Neural cell (in vitro differentiated cells): ENCODE measurements around the gene MIGA2. TPM values are rescaled to one million over a fixed set of nuclear protein-coding genes. Genes with fewer than 3 reads are reported as not detected.

Source experiments
- H2AFZ ChIP-seq: fragments of 200-600, 300-800 bp; sonication (generic), shearing (Covaris generic); 2 replicates; pipeline ENCODE4 v1.6.0; 2014; ENCODE audit warnings: low read depth, mild to moderate bottlenecking, antibody characterized with exemption, low read length, moderate library complexity
- H3F3A ChIP-seq: fragments of 200-600 bp; shearing (Covaris generic); 2 replicates; pipeline ENCODE4 v1.6.1; 2016; ENCODE audit warnings: mild to moderate bottlenecking, moderate library complexity, mixed read lengths, antibody characterized with exemption, low read length; ENCODE audit not compliant: insufficient read depth, poor library complexity, severe bottlenecking
- H3K27ac ChIP-seq: fragments of 200-600, 300-800 bp; sonication (generic), shearing (Covaris generic); 2 replicates; pipeline ENCODE4 v1.5.1; 2014; ENCODE audit warnings: mild to moderate bottlenecking, low read length, moderate library complexity
- H3K27me3 ChIP-seq: fragments of 300-800, 200-600 bp; sonication (generic), shearing (Covaris generic); 2 replicates; pipeline ENCODE4 v1.6.0; 2014; ENCODE audit warnings: mild to moderate bottlenecking, low read depth, low read length, moderate library complexity; ENCODE audit not compliant: insufficient read depth
- H3K36me3 ChIP-seq: fragments of 300-800, 200-600 bp; sonication (generic), shearing (Covaris generic); 2 replicates; pipeline ENCODE4 v1.5.1; 2014; ENCODE audit warnings: mild to moderate bottlenecking, antibody characterized with exemption, low read length, moderate library complexity; ENCODE audit not compliant: insufficient read depth
- H3K4me2 ChIP-seq: fragments of 300-800, 200-600 bp; sonication (generic), shearing (Covaris generic); 2 replicates; pipeline ENCODE4 v1.6.0; 2014; ENCODE audit warnings: mild to moderate bottlenecking, low read length
- H3K4me3 ChIP-seq: fragments of 300-800, 200-600 bp; sonication (generic), shearing (Covaris generic); 2 replicates; pipeline ENCODE4 v1.5.1; 2014; ENCODE audit warnings: mild to moderate bottlenecking, low read length, moderate library complexity
- H3K79me2 ChIP-seq: fragments of 200-600 bp; shearing (Covaris generic); replicated peaks from 2 replicates; pipeline ENCODE4 v1.6.0; 2014; ENCODE audit warnings: mild to moderate bottlenecking, low read length, moderate library complexity; ENCODE audit not compliant: insufficient read depth
- H3K9ac ChIP-seq: fragments of 300-800, 200-600 bp; sonication (generic), shearing (Covaris generic); 2 replicates; pipeline ENCODE4 v1.6.1; 2016; ENCODE audit warnings: mild to moderate bottlenecking, low read length, mixed read lengths
- H3K9me2 ChIP-seq: fragments of 200-600 bp; shearing (Covaris generic); 2 replicates; pipeline ENCODE4 v1.6.1; 2016; ENCODE audit warnings: mild to moderate bottlenecking, low read length, mixed read lengths; ENCODE audit not compliant: insufficient read depth
- H3K9me3 ChIP-seq: fragments of 200-600, 300-800 bp; sonication (generic), shearing (Covaris generic); 2 replicates; pipeline ENCODE4 v1.6.1; 2016; ENCODE audit warnings: mild to moderate bottlenecking, mixed run types, low read length, moderate library complexity, mixed read lengths
- H4K20me1 ChIP-seq: fragments of 200-600 bp; shearing (Covaris generic); 2 replicates; pipeline ENCODE4 v1.6.1; 2016; ENCODE audit warnings: mild to moderate bottlenecking, mixed run types; ENCODE audit not compliant: insufficient read depth
- CTCF ChIP-seq: fragments of 450-650 bp; IDR thresholded peaks from 2 replicates; pipeline ENCODE4 v1.5.1; 2014; ENCODE audit warnings: antibody characterized with exemption, mild to moderate bottlenecking, moderate library complexity; ENCODE audit not compliant: poor library complexity, severe bottlenecking
- EP300 ChIP-seq: fragments of 450-650 bp; conservative IDR thresholded peaks from 2 replicates; pipeline ENCODE4 v1.6.1; 2014; ENCODE audit warnings: antibody characterized with exemption, mild to moderate bottlenecking, moderate library complexity; ENCODE audit not compliant: poor library complexity, severe bottlenecking
- EZH2 ChIP-seq: fragments of 200-600, 300-800 bp; shearing (Covaris generic), sonication (generic); IDR thresholded peaks from 2 replicates; pipeline ENCODE4 v1.6.1; 2014; ENCODE audit warnings: antibody characterized with exemption, low read length, borderline replicate concordance, mild to moderate bottlenecking; ENCODE audit not compliant: insufficient read depth, poor library complexity, severe bottlenecking
- MXI1 ChIP-seq: fragments of 450-650 bp; conservative IDR thresholded peaks from 2 replicates; pipeline ENCODE4 v1.6.1; 2014; ENCODE audit warnings: antibody characterized with exemption, mild to moderate bottlenecking; ENCODE audit not compliant: poor library complexity, severe bottlenecking
- POLR2AphosphoS5 ChIP-seq: IDR thresholded peaks from 2 replicates; pipeline ENCODE4 v1.6.1; 2012
- RAD21 ChIP-seq: fragments of 450-650 bp; conservative IDR thresholded peaks from 2 replicates; pipeline ENCODE4 v1.6.1; 2014; ENCODE audit warnings: antibody characterized with exemption, mild to moderate bottlenecking, moderate library complexity
- REST ChIP-seq: IDR thresholded peaks from 2 replicates; pipeline ENCODE4 v1.6.1; 2012; ENCODE audit warnings: borderline replicate concordance
- SMC3 ChIP-seq: fragments of 450-650 bp; conservative IDR thresholded peaks from 2 replicates; pipeline ENCODE4 v1.6.1; 2014; ENCODE audit warnings: antibody characterized with exemption, mild to moderate bottlenecking, moderate library complexity; ENCODE audit not compliant: poor library complexity
- TAF1 ChIP-seq: IDR thresholded peaks from 2 replicates; pipeline ENCODE4 v1.6.1; 2012; ENCODE audit warnings: low read depth
- polyA plus RNA-seq: library from polyadenylated mRNA; depleted of rRNA; stranded (reverse); fragments of >200 nt; gene quantifications from 2 replicates; pipeline ENCODE4 v1.2.3, GENCODE V29; 2014

The MIGA2 gene
- polyA plus RNA-seq, 1 donor from 2014 or later = 42.4 TPM

- no peaks in the 10 kb centered on the region for H4K20me1 ChIP-seq
- H3K36me3 ChIP-seq = peaks cover 4% of the 10 kb centered on the region
- no peaks in the 10 kb centered on the region for H3K9me3 ChIP-seq
- H3K27ac ChIP-seq = peak overlapping the region; percentile 71
- peaks cover 9% of the 10 kb centered on the region for H3K79me2 ChIP-seq
- H3K4me3 ChIP-seq = peak overlapping the region; percentile 99
- peak overlapping the region; percentile 65 for H3K4me2 ChIP-seq
- no peaks in the 10 kb centered on the region for H3K9me2 ChIP-seq
- TF ChIP-seq MXI1 = peak; percentile 62
- TF ChIP-seq REST = no peak
- H2AFZ ChIP-seq = peak overlapping the region; percentile 88
- peak overlapping the region; percentile 86 for H3K9ac ChIP-seq
- H3K27me3 ChIP-seq = no peaks in the 10 kb centered on the region
- no peaks in the 10 kb centered on the region for H3F3A ChIP-seq
Measured at GRCh38 chr9:129036923-129037766, 719 bp downstream of the MIGA2 start.

GRCh38 chr9:129037767-129038098, 1.3 kb downstream of the MIGA2 start:
- Histone ChIP-seq H3K9ac (peak overlapping the region; percentile 86), H3K27me3 (no peaks in the 10 kb centered on the region), H3K79me2 (peaks cover 9% of the 10 kb centered on the region), H3F3A (no peaks in the 10 kb centered on the region), H3K9me2 (no peaks in the 10 kb centered on the region), H3K9me3 (no peaks in the 10 kb centered on the region), H3K4me2 (no peak overlapping the region), H3K36me3 (peaks cover 4% of the 10 kb centered on the region), H3K27ac (no peak overlapping the region), H4K20me1 (no peaks in the 10 kb centered on the region), H3K4me3 (peak overlapping the region; percentile 99), H2AFZ (no peak overlapping the region)
- TF ChIP-seq RAD21 (no peak), POLR2AphosphoS5 (no peak), CTCF (no peak), EP300 (no peak), TAF1 (no peak), EZH2 (no peak), MXI1 (no peak), SMC3 (no peak), REST (no peak)
